ACHN (cell line): ENCODE results near the gene KCNQ1.
A peak's percentile ranks its signal among the peaks of the same experiment; 100 is the strongest.

Experiments
- DNase-seq: peaks from one replicate; pipeline ENCODE4 v3.0.0-alpha.2; 2015
- in situ Hi-C: cut with HindIII; loops from 2 replicates; pipeline ENCODE4 v1.10.0; 2017; ENCODE audit warnings: low sequenced_read_pairs, low pct_ligation_motif_present, low pct_unique_long_range_greater_than_20kb

The KCNQ1 gene

DNA sequence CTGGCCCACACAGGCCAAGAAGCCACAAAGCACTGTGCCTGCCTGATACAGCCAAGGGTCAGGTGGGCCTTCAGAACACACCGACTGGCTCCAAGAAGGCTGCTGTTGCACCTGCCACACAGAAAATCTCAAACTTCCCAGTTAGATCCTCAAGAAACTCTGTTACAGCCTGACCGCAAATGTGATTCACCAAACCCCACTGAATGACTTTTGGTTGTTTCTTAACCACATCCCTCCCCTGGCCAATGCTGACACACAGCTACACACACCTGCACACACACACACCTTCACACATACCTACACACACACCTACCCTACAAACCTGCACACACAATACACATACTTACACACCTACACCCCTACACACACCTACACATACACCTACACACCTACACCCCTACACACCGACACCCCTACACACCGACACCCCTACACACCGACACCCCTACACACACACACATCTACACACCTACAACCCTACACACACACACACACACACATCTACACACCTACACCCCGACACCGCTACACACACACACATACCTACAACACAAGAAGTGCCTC lies 409.3 kb downstream of the KCNQ1 start:
- in situ Hi-C loops: no loop called here
- DNase-seq: no peak

GRCh38 chr11:2855162-2855561 lies 410.4 kb downstream of the KCNQ1 start:
- no peak for DNase-seq
- in situ Hi-C loops: no loop called here

DNA sequence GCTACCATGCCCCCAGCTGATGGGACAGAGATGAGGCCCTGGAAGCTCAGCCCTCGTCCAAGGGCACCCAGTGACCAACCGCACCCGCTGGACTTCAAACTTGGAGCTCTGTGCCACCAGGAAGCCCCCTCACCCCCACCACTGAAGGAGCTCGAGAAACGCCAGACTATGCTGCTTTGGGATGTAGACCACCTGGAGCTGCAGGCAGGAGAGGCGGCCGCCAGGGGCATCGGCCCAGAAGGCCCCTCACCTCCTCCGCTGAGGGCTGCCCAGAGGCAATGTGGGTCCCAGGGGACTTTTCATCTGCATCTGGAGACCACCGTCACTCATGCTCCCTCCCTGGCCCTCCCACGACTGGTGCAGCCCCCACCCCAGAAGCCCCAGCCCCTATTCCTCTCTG lies 412.5 kb downstream of the KCNQ1 start:
- DNase-seq: no peak
- in situ Hi-C loops: no loop called here

DNA sequence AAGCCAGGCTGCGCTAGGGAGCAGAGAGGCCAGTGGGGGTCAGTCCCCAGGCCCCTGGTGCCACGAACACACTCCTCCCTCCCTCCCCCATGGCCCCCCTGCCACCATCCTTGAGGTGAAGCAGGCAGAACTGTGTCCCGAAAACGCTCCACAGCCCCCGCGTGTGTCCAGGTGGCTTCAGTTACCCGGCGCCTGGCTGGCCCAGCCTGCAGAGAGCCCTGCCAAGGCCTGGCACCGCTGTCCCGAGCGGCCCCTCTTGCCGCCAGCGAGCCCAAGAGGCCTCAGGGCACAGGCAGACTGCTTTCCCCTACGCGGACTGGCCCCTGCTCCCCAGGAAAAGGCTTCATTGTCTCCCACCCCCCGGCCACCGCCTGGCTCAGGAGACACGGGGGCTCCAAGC lies 413.1 kb downstream of the KCNQ1 start:
- in situ Hi-C loops: no loop called here
- no peak for DNase-seq

- DNase-seq: no peak
- in situ Hi-C loops: no loop called here
These were observed 414.3 kb downstream of the KCNQ1 start for GRCh38 chr11:2858995-2859698.

- in situ Hi-C loops: no loop called here
- DNase-seq: no peak
These were observed 414.9 kb downstream of the KCNQ1 start for GRCh38 chr11:2859699-2860037.

DNA sequence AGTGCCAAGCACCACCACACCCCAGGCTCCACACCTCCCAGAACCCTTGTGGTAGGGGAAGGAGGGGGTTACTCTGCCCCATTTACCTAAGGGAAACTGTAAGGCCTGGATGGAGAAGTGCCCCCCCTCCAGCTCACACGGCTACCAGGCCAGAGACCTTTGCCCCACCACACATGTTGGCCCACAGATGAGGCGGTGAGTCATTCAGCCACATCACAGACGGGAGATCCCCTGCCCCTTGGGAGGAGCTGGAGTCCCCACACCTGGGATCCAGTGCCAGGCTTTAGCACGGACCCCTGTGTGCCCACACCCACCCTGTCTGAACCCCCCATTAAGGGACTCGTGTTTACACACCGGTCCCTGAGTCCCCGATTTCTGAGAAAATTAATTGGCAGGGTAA lies 415.8 kb downstream of the KCNQ1 start:
- in situ Hi-C loops: no loop called here
- peak; percentile 44 for DNase-seq

- DNase-seq: no peak
- in situ Hi-C loops: no loop called here
These were observed 417.8 kb downstream of the KCNQ1 start for GRCh38 chr11:2862395-2863275.

- DNase-seq: no peak
- in situ Hi-C loops: no loop called here
These were observed 418.4 kb downstream of the KCNQ1 start for GRCh38 chr11:2863276-2863618.

- in situ Hi-C loops: no loop called here
- DNase-seq: no peak
These were observed 420.1 kb downstream of the KCNQ1 start for GRCh38 chr11:2864901-2865300.

- in situ Hi-C loops: no loop called here
- no peak for DNase-seq
These were observed 421.2 kb downstream of the KCNQ1 start for GRCh38 chr11:2865922-2866577.

DNA sequence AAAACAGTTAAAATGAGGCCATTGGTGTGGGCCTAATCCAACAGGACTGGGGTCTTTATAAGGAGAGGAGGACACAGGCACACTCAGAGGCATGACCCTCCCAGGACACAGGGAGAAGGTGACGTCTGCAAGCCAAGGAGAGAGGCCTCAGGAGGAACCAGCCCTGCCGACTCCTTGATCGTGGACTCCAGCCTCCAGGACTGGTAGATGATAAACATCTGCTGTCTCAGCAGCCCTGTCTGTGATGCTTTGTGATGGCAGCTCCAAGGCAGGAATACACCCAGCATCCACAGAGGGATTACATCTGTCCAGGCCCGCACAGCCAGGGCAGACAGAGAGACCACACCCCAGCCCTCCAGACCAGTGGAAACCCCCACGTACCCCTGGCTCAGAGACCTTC lies 422.3 kb downstream of the KCNQ1 start:
- no peak for DNase-seq
- in situ Hi-C loops: no loop called here

GRCh38 chr11:2867722-2868505 lies 423.1 kb downstream of the KCNQ1 start:
- DNase-seq: no peak
- in situ Hi-C loops: no loop called here

DNA sequence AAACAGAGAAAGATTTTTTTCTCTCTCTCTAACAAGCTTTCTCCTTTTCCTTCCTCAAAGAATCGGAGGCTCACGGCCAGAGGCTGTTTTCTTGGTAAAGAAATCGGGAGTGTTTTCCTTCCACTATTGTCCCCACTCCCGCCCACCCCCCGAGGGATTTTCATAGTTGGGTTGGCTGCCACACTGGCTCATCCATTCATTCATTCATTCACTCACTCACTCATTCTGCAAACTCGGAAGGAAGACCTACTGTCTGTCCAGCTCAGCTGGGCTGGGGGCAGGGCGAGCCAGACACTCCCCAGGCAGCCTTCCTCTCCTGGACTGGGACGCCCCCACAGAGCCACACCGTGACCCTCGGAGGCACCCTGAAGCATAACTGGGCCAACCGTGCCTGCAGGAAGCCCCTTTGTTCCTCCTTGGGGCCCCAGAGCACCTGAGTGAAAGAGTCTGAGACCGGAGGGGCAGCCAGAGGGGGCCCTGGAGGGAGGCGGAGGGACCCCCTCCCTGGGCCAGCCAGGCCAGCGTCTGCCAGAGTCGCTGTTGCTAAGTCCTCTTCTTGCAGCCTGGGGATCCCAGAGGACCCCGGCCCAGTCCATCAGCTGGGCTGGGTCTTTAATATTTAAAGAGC lies 423.8 kb downstream of the KCNQ1 start:
- DNase-seq: no peak
- in situ Hi-C loops: no loop called here

DNA sequence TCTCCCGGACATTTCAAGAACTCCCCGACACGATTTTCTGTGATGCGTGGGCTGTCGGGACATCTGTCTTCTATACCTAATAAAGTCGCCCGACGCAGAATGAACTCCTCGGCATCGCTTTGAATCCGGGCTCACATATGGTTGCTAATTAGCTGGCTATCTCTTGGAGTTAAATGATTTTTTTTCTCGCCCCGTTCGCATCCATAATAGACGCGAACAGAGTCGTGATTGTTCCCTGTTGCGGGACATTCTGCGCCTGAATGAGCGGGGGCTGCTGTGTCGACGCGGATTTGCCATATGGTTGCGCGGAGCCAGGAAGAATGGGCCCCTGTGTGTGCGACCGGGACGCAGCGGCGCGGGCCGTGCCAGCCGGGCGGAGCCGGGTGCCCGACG lies 424.3 kb downstream of the KCNQ1 start:
- DNase-seq: no peak
- in situ Hi-C loops: no loop called here

- DNase-seq: no peak
- in situ Hi-C loops: no loop called here
These were observed 425.0 kb downstream of the KCNQ1 start for GRCh38 chr11:2869561-2870427.

DNA sequence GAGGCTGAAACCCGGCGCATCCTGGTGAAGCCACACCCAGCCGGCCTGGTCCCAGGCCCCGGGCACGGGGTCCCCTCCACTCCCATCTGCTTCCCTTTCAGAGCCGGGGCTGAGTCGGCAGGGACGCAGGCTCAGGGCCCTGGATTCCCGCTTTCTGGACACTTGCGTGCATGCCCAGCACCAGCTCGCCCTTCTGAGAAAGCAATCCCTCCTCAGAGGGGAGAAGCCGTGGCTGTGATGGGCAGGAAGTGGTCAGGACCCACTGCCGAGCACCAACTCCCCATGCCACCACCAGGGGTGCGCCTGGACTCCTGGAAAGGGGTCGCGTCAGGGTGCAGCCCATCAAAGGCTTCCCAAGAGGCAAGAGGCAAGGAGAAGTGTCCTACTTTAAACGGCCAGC lies 425.7 kb downstream of the KCNQ1 start:
- DNase-seq: no peak
- in situ Hi-C loops: no loop called here
